K562 (cell line): ENCODE results near the gene TAS2R5. TPM values are rescaled to one million over a fixed set of nuclear protein-coding genes. Genes with fewer than 3 reads are reported as not detected.
"Not testable (repeated sequence)": the region's sequence is repeated elsewhere in the genome, so short reads cannot be mapped to it uniquely, and the experiment has no call there.

Experiments used
- ATAC-seq: fragments of 200-7000 bp; cut with Tn5 transposase; 3 replicates; pipeline ENCODE4 v1.9.1; 2020; ENCODE audit warnings: moderate library complexity
- BruUV-seq: library from RNA; stranded (reverse); fragments of 400-500 nt; replicated peaks from 2 replicates; lab custom pipeline; 2021; lab: Mats Ljungman, UMichigan
- CTCF ChIA-PET: fragments of 300-600 bp; formaldehyde crosslinking; extraction: SDS; loops from one replicate; lab custom pipeline; 2021; ENCODE audit warnings: low intra/inter-chr PET ratio; lab: Yijun Ruan, JAX
- POLR2A ChIA-PET: fragments of 300-600, 350-650 bp; sonication (Branson Sonifier 250); formaldehyde crosslinking; extraction: SDS; loops from one replicate; lab custom pipeline; 2021; ENCODE audit warnings: antibody characterized with exemption, inconsistent platforms; lab: Yijun Ruan, JAX
- DNase-seq, 4 experiments: peaks; one replicate each; pipeline versions ENCODE4 v3.0.0 to v3.0.0-alpha.2; 2011 to 2018; ENCODE audit warnings: low spot score in 3 of 4, mixed read lengths in 3 of 4; ENCODE audit errors: extremely low read depth in 1 of 4
- FAIRE-seq: peaks from 2 replicates; lab custom pipeline; 2011; peaks lifted over from hg19 to GRCh38; lab: Jason Lieb, UNC
- H2AFZ ChIP-seq: 2 replicates; pipeline ENCODE4 v1.6.0; 2011; ENCODE audit warnings: low read depth, low read length, control low read depth, inconsistent platforms
- H3K27ac ChIP-seq: fragments of 200-600 bp; 3 replicates; pipeline ENCODE4 v1.8.0; 2011; ENCODE audit warnings: low read depth, mild to moderate bottlenecking, control low read depth, inconsistent platforms, low read length, moderate library complexity, mixed read lengths; ENCODE audit errors: extremely low read depth
- H3K27me3 ChIP-seq, 2 experiments: fragments of 300-600 bp in 1 of 2; 2 replicates in 1 of 2; 3 replicates in 1 of 2; pipeline versions ENCODE4 v1.6.0 to v1.8.0; 2011; ENCODE audit warnings: inconsistent platforms in 2 of 2, low read length in 2 of 2, mild to moderate bottlenecking in 1 of 2, mixed read lengths in 1 of 2, moderate library complexity in 1 of 2; ENCODE audit not compliant: control insufficient read depth in 2 of 2, insufficient read depth in 2 of 2
- H3K36me3 ChIP-seq: fragments of 300-600 bp; 3 replicates; pipeline ENCODE4 v1.8.0; 2011; ENCODE audit warnings: mild to moderate bottlenecking, low read length, inconsistent platforms; ENCODE audit not compliant: control insufficient read depth, insufficient read depth
- H3K4me1 ChIP-seq, 2 experiments: fragments of 200-600 bp in 1 of 2; replicated peaks in 1 of 2; 2 replicates in 1 of 2; 3 replicates in 1 of 2; pipeline versions ENCODE4 v1.5.1 to v1.8.0; 2011; ENCODE audit warnings: inconsistent platforms in 2 of 2, low read length in 2 of 2, mild to moderate bottlenecking in 1 of 2, mixed read lengths in 1 of 2, moderate library complexity in 1 of 2; ENCODE audit not compliant: control insufficient read depth in 2 of 2, insufficient read depth in 2 of 2
- H3K4me2 ChIP-seq: 2 replicates; pipeline ENCODE4 v1.6.1; 2011; ENCODE audit warnings: low read length, control low read depth, inconsistent platforms, mixed read lengths; ENCODE audit not compliant: insufficient read depth
- H3K4me3 ChIP-seq: fragments of 200-600 bp; sonication (generic), shearing (Covaris generic); 2 replicates; pipeline ENCODE4 v1.5.1; 2016; ENCODE audit warnings: control low read depth, inconsistent platforms
- H3K79me2 ChIP-seq: fragments of 200-600 bp; 3 replicates; pipeline ENCODE4 v1.8.0; 2011; ENCODE audit warnings: low read length, inconsistent platforms; ENCODE audit not compliant: control insufficient read depth, insufficient read depth
- H3K9ac ChIP-seq, 2 experiments: 2 replicates each; pipeline versions ENCODE4 v1.6.0 to v1.6.1; 2011; ENCODE audit warnings: low read depth in 2 of 2, low read length in 2 of 2, control low read depth in 1 of 2, inconsistent platforms in 1 of 2, mild to moderate bottlenecking in 1 of 2, mixed read lengths in 1 of 2; ENCODE audit not compliant: insufficient read depth in 1 of 2
- H3K9me1 ChIP-seq: one replicate; pipeline ENCODE4 v1.6.0; 2011; ENCODE audit warnings: inconsistent platforms, mild to moderate bottlenecking, low read length, moderate library complexity; ENCODE audit not compliant: control insufficient read depth, insufficient read depth
- H3K9me3 ChIP-seq: replicated peaks from 2 replicates; pipeline ENCODE4 v1.5.1; 2011; ENCODE audit warnings: low read depth, low read length, inconsistent platforms; ENCODE audit not compliant: control insufficient read depth, insufficient read depth
- H4K20me1 ChIP-seq: replicated peaks from 2 replicates; pipeline ENCODE4 v1.6.1; 2011; ENCODE audit warnings: low read length, inconsistent platforms, mixed read lengths; ENCODE audit not compliant: control insufficient read depth, insufficient read depth
- AFF1 ChIP-seq, 2 experiments: fragments of 450-650 bp; IDR thresholded peaks; 2 replicates each; pipeline ENCODE4 v1.6.1; 2018; ENCODE audit warnings: mild to moderate bottlenecking in 2 of 2, low read depth in 1 of 2; ENCODE audit not compliant: partially characterized antibody in 2 of 2
- in situ Hi-C: fragments of 300-500 bp; cut with MboI; formaldehyde crosslinking; loops from 4 replicates; pipeline ENCODE4 v1.15.0; 2018; ENCODE audit warnings: inconsistent platforms, mixed read lengths
- intact Hi-C: fragments of 100-400 bp; cut with micrococcal nuclease; formaldehyde crosslinking; loops from 2 replicates; pipeline ENCODE4 v1.14.2; 2022
- polyA plus RNA-seq, 8 experiments: library from polyadenylated mRNA; depleted of rRNA in 4 of 8; stranded (reverse) in 5 of 8; unstranded in 3 of 8; fragments of >200 nt; fragmentation: Nextera tagmentation in 2 of 8; fragmentation: Illumina TruSeq in 1 of 8; extraction: Ambion mirVana in 2 of 8; extraction: Trizol in 1 of 8; gene quantifications; 2 replicates each; pipeline versions ENCODE4 v1.2.1 to v1.2.3, GENCODE V29; 2011 to 2014; ENCODE audit warnings: inconsistent platforms in 1 of 8, missing spikeins in 1 of 8
- total RNA-seq, 7 experiments: library from RNA; depleted of rRNA in 6 of 7; stranded (reverse); fragments of >200 nt in 6 of 7; fragmentation: Illumina TruSeq in 2 of 7; extraction: Trizol in 2 of 7; gene quantifications; 2 replicates each; pipeline versions ENCODE4 v1.2.1 to v1.2.3, GENCODE V29; 2011 to 2021; ENCODE audit warnings: low replicate concordance in 1 of 7

TAS2R5 gene
- total and polyA plus RNA-seq, 9 of the 15 experiments (the other 6 are each of a cell fraction or from before 2014, with no cell fraction given) = 0.35 to 4.5 (median 1.4) TPM

DNA sequence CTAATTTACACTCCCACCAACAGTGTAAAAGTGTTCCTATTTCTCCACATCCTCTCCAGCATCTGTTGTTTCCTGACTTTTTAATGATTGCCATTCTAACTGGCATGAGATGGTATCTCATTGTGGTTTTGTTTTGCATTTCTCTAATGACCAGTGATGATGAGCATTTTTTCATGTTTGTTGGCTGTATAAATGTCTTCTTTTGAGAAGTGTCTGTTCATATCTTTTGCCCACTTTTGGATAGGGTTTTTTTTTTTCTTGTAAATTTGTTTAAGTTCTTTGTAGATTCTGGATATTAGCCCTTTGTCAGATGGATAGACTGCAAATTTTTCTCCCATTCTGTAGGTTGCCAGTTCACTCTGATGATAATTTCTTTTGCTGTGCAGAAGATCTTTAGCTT is 32.4 kb downstream of the TAS2R5 start:
- H3K27me3 ChIP-seq, H3K9ac ChIP-seq, H3K27ac ChIP-seq, BruUV-seq, H3K4me1 ChIP-seq, in situ Hi-C loops, H3K36me3 ChIP-seq, H3K79me2 ChIP-seq, FAIRE-seq, H3K4me3 ChIP-seq, intact Hi-C loops, POLR2A ChIA-PET, DNase-seq, H3K4me2 ChIP-seq, ATAC-seq, H2AFZ ChIP-seq, CTCF ChIA-PET, H4K20me1 ChIP-seq, H3K9me1 ChIP-seq, H3K9me3 ChIP-seq: not testable (repeated sequence)
- TF ChIP-seq AFF1 (IDR thresholded peaks at IDR 0.05; ENCODE audit: low read depth in 1 of 2, partially characterized antibody in 2 of 2) = peak in 1 of 2 experiments; percentile 91
